H4 (cell line): ENCODE measurements around the gene ASIC3. TPM values are rescaled to one million over a fixed set of nuclear protein-coding genes. Genes with fewer than 3 reads are reported as not detected.
"Not testable (repeated sequence)": the region's sequence is repeated elsewhere in the genome, so short reads cannot be mapped to it uniquely, and the experiment has no call there.

Experiments
- DNase-seq: peaks from one replicate; pipeline ENCODE4 v3.0.0-alpha.2; 2015; ENCODE audit warnings: low spot score
- total RNA-seq: library from RNA; depleted of rRNA; stranded (reverse); fragments of >200 nt; shearing (Covaris generic); gene quantifications from 2 replicates; pipeline ENCODE4 v1.2.3, GENCODE V29; 2014; rRNA removed

Gene ASIC3
- 0.10 TPM in 1 of 2 replicates, not detected in the other for total RNA-seq

DNA sequence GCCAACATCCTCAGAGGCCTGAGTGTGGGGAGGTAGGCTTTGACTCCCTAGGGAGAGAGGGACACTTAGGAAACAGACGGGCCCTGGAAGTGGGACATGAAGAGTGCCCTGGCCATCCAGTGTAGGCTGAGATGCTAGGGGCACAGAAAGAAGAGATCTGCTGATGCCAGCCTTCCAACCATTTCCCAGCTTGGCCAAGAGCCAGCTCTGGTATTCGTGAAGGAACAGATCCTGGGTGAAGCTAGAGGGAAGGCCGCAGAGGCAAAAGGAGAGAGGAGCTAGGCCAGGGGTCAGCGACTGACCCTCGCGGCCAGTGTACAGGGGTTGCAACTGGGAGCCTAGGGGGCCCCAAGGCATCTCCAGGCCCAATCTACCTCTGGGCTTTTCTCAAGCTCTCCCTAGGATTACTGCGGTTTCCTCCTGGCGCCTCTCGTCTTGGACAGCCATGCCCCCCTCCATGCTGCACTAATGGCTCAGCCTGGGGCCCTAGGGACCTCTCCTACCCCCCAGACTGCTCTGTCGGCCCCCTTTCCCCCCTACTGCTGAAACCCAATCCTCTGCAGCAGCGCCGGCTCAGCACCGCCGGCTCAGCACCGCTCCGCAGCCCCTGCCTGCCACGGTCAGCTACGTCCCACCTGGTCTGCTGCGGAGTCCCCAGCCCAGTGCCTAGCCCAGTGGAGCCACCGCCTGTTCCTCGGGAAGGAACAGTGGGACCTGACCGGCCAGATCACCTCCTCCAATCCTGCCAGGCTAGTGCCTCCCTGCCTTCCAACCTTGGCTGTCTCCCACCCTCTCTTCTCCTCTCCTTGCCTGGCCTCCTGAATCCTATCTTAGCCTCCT lies at the start of gene ASIC3:
ASIC3 (plus strand) TSS at position 556 of the 840 bp plus-strand sequence. CDS start 355 bp downstream, outside the sequence.
- no peak for DNase-seq

DNA sequence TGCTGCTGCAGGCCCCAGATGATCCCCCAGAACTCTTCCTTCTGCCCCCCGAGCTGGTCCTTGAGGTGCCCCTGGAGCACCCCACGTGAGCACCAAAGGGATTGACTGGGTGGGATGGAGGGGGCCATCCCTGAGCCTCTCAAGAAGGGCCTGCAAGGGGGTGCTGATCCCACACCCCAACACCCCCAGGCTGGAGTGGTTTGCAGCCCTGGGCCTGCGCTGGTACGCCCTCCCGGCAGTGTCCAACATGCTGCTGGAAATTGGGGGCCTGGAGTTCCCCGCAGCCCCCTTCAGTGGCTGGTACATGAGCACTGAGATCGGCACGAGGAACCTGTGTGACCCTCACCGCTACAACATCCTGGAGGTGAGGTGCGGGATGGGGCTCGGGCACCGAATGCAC lies 49.3 kb upstream of the ASIC3 start:
- DNase-seq, result no peak

DNA sequence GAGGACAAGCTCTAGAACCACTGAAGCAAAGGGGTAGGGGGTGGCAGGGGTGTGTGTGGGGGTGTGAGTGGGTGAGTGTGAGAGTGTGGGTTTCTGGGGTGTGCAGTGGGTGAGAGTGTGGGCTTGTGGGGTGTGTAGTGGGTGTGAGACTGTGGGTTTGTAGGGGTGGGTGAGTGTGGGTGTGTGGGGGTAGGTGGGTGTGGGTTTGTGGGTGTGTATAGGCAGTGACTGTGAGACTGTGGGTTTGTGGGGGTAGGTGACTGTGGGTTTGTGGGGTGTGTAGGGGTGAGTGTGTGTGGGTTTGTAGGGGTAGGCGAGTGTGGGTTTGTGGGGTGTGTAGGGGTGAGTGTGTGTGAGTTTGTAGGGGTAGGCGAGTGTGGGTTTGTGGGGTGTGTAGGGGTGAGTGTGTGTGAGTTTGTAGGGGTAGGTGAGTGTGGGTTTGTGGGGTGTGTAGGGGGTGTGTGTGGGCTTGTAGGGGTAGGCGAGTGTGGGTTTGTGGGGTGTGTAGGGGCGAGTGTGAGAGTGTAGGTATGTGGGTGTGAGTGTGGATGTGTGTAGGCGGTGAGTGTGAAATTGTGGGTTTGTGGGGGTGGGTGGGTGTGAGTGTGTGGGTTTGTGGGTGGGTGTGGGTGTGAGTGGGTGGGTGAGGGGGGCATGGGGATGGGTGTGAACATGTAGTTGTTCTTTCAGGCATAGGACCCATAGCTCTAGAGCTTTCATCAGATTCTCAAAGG lies 48.7 kb upstream of the ASIC3 start:
- DNase-seq, result no peak

DNA sequence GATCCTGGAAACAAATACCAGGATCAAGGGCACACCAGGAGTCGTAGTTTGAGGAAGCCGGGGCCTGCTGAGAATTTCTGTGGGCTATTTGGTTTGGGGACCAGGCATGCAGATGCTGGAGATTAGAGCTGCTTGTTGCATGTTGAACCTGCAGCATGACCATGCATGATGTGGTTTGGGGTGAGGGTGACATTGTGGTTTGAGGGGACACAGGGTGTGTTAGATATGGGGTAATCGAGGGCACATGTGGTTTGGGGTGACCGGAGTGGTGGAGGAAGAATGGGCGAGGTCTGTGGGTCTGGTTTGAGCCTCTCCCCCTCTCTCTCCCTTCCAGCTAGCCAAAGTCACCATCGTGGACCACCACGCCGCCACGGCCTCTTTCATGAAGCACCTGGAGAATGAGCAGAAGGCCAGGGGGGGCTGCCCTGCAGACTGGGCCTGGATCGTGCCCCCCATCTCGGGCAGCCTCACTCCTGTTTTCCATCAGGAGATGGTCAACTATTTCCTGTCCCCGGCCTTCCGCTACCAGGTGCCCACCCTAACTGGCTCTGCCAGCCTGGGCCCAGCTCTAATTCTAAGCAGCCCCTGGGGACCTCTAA lies 47.3 kb upstream of the ASIC3 start:
- no peak for DNase-seq

DNA sequence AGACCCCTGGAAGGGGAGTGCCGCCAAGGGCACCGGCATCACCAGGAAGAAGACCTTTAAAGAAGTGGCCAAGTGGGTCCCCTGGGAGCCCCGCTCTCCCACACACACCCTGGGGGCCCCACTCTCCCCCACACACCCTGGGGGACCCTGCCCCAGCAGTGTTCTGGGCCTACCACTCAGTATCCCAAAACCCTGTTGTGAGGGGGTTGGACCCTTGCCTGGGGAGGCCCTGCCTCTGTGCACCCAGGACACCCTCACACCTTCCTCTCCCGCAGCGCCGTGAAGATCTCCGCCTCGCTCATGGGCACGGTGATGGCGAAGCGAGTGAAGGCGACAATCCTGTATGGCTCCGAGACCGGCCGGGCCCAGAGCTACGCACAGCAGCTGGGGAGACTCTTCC lies 46.8 kb upstream of the ASIC3 start:
- no peak for DNase-seq

DNA sequence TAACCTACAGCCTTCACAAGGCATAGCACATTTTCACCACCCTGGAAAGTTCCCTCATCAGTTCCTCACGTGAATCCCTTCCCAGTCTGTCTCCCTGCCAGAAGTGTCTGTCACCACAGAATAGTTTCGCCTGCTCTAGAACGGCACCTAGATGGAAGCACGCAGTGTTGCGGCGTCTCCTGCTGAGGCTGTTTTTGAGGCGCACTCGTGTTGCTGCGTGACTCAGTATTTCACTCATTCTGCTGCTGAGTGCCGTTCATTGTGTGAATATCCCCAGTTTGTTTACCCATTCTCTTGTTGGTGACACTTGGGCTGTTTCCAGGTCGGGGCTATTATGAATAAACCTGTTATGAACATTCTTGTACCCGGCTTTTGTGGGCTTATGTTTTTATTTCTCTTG lies 44.8 kb upstream of the ASIC3 start:
- DNase-seq, result peak; percentile 49

DNA sequence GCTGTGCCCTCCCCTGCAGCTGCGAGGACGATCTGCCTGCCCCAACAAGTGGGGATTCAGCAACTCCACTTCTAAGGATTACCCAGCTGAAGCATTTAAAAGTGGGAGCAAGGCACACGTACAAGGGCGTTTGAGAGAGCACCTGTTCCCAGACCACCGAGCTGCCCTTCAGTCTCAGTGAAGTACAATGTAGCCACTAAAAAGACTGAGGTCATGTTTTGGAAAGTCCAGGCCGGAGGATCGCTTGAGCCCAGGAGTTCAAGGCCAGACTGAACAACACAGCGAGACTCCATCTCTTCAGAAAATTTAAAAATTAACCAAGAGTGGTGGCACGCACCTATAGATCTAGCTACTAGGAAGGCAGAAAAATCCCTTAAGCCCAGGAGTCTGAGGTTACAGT lies 42.8 kb upstream of the ASIC3 start:
- no peak for DNase-seq

DNA sequence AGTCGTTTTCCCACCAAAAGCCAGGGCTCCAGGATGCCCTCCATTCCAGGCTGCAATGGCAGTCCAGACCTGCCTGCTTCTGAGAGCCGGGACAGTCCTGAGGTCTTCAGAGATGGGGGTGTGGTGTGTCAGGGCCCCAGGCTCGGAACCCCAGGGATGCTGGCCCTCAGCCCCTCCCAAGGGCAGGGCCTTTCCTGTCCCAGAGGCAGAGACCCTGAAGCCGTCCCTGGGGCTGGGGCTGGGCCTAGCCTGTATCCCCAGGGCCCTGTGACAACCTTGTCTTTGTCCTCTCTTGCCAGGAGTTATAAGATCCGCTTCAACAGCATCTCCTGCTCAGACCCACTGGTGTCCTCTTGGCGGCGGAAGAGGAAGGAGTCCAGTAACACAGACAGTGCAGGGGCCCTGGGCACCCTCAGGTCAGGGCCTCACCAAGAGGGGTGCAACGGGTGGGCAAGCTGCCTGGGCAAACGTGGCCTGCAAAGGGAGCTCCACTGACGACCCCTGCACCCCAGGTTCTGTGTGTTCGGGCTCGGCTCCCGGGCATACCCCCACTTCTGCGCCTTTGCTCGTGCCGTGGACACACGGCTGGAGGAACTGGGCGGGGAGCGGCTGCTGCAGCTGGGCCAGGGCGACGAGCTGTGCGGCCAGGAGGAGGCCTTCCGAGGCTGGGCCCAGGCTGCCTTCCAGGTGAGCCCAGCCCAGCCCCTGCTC lies 41.6 kb upstream of the ASIC3 start:
- no peak for DNase-seq

DNA sequence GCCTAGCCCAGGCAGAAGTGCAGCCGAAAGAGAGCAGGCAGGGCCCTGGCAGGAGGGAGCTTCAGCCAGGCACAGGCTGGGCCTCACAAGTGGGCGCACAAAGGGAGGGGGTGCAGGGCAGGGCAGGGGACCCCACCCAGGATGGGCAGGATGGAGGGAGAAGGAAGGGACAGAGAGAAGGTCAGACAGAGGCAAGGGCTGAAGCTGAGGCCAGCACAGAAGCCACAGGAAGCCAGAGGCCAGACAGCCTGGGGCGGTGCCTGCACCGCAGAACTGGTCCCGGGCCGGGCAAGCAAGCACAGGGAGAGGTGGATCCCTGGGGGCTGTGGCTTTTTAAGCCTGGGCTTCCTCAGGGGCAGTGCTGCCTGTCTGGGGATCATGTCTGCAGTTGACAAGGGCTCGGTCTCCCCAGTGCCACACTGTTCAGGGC lies 40.8 kb upstream of the ASIC3 start:
- no peak for DNase-seq

DNA sequence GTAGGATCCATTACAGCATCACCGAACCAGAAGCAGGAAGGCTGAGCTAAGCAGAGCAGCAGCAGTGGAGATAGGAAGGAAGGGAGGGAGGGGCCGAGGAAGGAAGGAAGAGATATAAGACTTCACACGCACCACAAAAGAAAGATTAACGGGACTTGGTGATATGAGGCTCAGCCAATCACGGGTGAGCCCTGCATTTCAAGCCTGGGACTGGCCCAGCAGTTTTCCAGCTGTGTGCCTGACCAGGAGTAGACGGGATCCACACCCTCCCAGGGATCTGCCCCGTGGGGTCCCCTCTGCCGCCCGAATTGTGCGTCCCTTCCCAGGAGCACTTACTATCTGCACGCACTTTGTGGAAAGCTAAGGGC lies 40.2 kb upstream of the ASIC3 start:
- no peak for DNase-seq

DNA sequence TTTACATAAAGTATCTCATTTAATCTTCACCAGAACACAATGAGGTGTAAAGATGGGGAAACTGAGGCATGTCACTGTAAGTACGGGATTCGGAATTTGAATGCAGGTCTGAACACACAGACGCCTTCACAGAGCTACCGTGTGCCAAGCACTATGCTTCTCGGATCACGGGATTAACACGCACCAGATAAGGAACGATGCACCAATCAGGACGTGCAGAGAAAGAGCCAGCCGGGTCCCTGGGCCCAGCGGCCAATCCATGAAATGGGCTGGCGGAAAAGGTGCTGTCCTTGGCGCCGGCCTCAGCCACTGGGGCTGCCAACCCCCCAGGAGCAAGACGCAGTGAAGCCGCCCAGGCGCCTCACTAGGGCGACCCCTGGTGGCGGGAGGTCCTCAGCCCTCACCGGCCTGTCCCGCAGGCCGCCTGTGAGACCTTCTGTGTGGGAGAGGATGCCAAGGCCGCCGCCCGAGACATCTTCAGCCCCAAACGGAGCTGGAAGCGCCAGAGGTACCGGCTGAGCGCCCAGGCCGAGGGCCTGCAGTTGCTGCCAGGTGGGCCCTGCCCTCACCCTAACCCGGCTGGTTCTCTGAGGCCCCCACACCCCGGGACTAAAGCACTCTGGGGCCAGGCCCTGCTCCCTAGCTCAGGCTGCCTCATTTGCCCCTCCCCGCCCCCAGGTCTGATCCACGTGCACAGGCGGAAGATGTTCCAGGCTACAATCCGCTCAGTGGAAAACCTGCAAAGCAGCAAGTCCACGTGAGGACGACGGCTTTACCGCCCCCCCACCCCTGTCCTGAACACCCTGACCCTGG lies 39.6 kb upstream of the ASIC3 start:
- DNase-seq, result no peak

DNA sequence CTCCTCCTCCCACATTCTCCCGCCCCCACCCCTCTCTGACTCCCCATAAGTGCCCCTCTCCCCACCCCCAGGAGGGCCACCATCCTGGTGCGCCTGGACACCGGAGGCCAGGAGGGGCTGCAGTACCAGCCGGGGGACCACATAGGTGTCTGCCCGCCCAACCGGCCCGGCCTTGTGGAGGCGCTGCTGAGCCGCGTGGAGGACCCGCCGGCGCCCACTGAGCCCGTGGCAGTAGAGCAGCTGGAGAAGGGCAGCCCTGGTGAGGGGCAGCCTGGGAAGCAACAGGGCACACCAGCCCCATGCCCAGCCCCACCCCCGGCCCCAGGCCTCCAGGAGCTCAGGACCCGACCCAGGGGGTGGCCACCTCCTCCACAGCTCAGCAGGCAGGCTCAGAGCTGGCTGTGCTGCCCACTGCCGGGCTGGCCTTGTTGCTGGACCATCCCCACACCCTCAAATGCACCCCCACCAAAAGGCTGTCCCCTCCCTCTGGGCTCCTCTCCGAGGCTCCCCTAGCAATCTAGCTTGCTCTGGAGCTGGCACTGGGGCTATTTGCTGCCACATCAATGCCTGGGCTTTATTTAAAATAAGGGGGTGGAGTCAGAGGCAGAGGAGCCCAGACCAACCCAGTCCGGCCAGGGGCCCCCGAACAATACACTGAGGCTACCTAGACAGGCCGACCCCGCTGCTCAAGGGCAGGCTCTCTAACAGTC lies 38.8 kb upstream of the ASIC3 start:
- no peak for DNase-seq

DNA sequence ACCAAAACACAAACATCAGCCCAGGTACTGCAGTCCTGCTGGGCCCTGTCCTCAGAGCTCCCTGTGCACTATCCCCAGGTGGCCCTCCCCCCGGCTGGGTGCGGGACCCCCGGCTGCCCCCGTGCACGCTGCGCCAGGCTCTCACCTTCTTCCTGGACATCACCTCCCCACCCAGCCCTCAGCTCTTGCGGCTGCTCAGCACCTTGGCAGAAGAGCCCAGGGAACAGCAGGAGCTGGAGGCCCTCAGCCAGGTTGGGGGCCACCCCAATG lies 38.4 kb upstream of the ASIC3 start:
- no peak for DNase-seq

DNA sequence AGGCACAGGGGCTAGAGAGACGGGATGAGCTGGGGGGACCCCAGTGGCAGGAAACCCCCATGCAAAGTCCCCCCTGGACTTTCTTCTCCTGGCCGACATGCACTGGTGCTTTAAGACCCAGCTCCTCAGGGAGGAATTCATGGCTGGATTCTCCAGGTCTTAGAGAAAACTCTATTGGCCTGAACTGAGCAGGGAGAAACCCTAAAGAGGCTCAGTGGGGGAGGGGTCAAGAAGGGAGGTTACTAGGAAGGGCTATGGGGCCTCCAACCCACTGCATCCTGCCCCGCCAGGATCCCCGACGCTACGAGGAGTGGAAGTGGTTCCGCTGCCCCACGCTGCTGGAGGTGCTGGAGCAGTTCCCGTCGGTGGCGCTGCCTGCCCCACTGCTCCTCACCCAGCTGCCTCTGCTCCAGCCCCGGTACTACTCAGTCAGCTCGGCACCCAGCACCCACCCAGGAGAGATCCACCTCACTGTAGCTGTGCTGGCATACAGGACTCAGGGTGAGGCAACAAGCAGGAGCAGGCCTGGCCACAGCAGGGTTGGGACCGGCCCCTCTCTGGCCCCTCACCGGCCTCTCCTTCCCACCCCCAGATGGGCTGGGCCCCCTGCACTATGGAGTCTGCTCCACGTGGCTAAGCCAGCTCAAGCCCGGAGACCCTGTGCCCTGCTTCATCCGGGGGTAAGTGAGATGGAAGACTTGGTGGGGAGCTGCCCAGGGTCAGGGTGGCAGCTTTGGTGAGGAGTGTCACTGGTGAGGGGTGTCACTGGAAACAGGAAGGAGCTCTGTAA lies 37.8 kb upstream of the ASIC3 start:
- no peak for DNase-seq

DNA sequence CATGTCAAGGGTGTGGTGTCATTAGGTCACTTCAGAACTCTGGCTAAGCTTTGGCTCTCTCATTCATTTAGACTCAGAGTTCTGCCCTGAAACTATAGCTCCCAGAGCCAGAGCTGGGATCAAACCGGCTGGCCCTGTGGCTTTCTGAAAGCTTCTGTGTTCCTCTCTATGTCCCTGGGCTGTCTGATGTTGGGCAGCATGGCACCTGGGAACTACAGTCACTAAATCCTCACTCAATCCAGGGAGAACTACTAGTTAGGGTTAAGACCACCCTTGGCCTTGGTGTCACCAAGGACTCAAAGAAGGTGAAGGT lies 37.3 kb upstream of the ASIC3 start:
- no peak for DNase-seq

DNA sequence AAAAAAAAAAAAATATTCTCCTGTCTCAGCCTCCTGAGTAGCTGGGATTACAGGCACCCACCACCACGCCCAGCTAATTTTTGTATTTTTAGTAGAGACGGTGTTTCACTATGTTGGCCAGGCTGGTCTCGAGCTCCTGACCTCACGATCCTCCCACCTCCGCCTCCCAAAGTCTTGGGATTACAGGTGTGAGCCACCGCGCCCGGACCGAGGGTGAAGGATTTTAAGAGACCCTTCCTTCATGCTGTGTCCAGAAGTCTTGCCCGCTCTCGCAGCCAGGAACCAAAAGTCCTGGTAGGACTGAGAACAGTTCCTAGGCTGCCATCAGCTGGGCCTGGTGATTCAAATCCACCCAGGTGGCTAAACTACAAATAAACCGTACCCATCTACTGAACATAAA lies 36.7 kb upstream of the ASIC3 start:
- not testable (repeated sequence) for DNase-seq

DNA sequence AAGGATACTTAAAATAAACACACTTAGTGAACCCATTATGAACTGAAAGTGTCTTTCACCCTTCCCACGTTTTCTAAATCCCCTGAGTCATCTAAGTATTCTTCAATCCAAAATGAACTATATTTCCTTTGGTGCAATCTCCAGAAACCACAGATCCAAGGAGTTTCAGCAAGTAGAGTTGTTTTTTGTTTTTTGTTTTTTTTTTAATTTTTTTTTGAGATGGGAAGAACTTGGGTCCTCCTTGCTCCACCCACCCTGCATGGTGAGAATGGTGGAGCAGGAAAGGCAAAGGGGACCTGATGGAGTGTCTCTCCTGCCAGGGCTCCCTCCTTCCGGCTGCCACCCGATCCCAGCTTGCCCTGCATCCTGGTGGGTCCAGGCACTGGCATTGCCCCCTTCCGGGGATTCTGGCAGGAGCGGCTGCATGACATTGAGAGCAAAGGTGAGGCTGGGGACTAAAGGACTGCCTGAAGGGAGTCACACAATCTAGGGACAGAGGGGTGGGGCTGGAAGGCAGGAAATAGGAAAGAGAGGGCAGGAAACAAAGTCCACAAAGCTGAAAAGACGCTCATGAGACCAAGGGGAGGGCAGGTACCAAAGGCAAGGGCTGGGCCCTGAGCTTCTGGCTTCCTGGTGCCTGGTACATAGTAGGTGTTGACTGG lies 36.2 kb upstream of the ASIC3 start:
- peak; percentile 79 for DNase-seq

DNA sequence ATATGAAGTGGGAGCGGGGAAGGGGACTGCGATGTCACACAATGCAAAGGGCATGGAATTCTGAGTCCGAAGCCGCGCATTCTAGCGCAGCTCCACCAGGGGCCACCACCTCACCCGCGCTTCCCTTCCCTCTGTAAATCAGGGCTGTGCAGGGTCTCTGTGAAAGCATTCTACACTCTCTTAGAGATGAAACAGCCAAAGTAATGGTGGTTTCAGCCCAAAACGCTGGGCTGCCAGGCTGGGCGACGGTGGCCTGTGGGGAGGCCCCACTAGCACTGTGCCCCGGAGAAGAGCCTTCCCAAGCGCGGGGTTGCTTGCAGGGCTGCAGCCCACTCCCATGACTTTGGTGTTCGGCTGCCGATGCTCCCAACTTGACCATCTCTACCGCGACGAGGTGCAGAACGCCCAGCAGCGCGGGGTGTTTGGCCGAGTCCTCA lies 35.4 kb upstream of the ASIC3 start:
- no peak for DNase-seq

DNA sequence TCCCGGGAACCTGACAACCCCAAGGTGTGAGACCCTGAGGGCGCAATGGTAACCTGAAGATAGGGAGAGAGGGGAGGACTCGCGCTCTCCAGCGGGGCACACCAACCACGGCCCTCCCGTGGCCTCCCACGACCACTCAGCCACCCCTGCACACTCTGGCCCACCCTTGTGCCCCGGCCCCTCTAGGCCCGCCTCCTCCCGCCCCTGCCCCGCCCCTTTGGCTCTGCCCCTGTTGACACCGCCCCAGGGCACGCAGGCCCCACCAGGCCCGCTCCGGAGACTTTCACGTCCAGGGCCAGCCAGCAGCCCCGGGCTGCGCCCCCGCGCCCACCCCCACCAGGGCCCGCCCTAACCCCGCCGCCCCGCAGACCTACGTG lies 35.0 kb upstream of the ASIC3 start:
- no peak for DNase-seq
